ENCODE data around the gene RMP24.
A peak's percentile ranks its signal among the peaks of the same experiment; 100 is the strongest.
"Not testable (repeated sequence)": the region's sequence is repeated elsewhere in the genome, so short reads cannot be mapped to it uniquely, and the experiment has no call there.

The RMP24 gene

GRCh38 chr18:35956226-35956625 is 16.3 kb upstream of the RMP24 start:
- no peak overlapping the region for H3K4me3 ChIP-seq (ENCODE audit: low read depth, low read length)
- DNase-seq (ENCODE audit: low read depth, low spot score) = no peak
- in situ Hi-C loops (cut with HindIII; ENCODE audit: low sequenced_read_pairs) = no loop called here
- TF ChIP-seq CTCF (IDR thresholded peaks at IDR 0.05; ENCODE audit: low read depth, low read length) = no peak

- in situ Hi-C loops (cut with HindIII; ENCODE audit: low sequenced_read_pairs) = no loop called here
- no peak for DNase-seq (ENCODE audit: low read depth, low spot score)
- TF ChIP-seq CTCF (IDR thresholded peaks at IDR 0.05; ENCODE audit: low read depth, low read length) = no peak
- H3K4me3 ChIP-seq (ENCODE audit: low read depth, low read length) = no peak overlapping the region
Measured at GRCh38 chr18:35962320-35962719, 10.2 kb upstream of the RMP24 start.

- H3K4me3 ChIP-seq (ENCODE audit: low read depth, low read length) = no peak overlapping the region
- DNase-seq (ENCODE audit: low read depth, low spot score) = no peak
- in situ Hi-C loops (cut with HindIII; ENCODE audit: low sequenced_read_pairs) = no loop called here
- TF ChIP-seq CTCF (IDR thresholded peaks at IDR 0.05; ENCODE audit: low read depth, low read length) = no peak
Measured at GRCh38 chr18:35964319-35964718, 8.2 kb upstream of the RMP24 start.

GRCh38 chr18:35967866-35968265 is 4.6 kb upstream of the RMP24 start:
- H3K4me3 ChIP-seq (ENCODE audit: low read depth, low read length); in situ Hi-C loops (cut with HindIII; ENCODE audit: low sequenced_read_pairs); DNase-seq (ENCODE audit: low read depth, low spot score): not testable (repeated sequence)

- no peak for DNase-seq (ENCODE audit: low read depth, low spot score)
- in situ Hi-C loops (cut with HindIII; ENCODE audit: low sequenced_read_pairs) = no loop called here
- no peak for TF ChIP-seq CTCF (IDR thresholded peaks at IDR 0.05; ENCODE audit: low read depth, low read length)
- H3K4me3 ChIP-seq (ENCODE audit: low read depth, low read length) = no peak overlapping the region
Measured at GRCh38 chr18:35968278-35968880, 4.1 kb upstream of the RMP24 start.

- in situ Hi-C loops (cut with HindIII; ENCODE audit: low sequenced_read_pairs) = no loop called here
- DNase-seq (ENCODE audit: low read depth, low spot score) = no peak
- no peak for TF ChIP-seq CTCF (IDR thresholded peaks at IDR 0.05; ENCODE audit: low read depth, low read length)
- no peak overlapping the region for H3K4me3 ChIP-seq (ENCODE audit: low read depth, low read length)
Measured at GRCh38 chr18:35969676-35970075, 2.8 kb upstream of the RMP24 start.

- in situ Hi-C loops (cut with HindIII; ENCODE audit: low sequenced_read_pairs) = no loop called here
- TF ChIP-seq CTCF (IDR thresholded peaks at IDR 0.05; ENCODE audit: low read depth, low read length) = no peak
- peak overlapping the region; percentile 77 for H3K4me3 ChIP-seq (ENCODE audit: low read depth, low read length)
- no peak for DNase-seq (ENCODE audit: low read depth, low spot score)
Measured at GRCh38 chr18:35971661-35972196, 750 bp upstream of the RMP24 start.
